Posterior vena cava (tissue), 2 donors: ENCODE data around the gene PPP3CB. TPM values are rescaled to one million over a fixed set of nuclear protein-coding genes. Genes with fewer than 3 reads are reported as not detected.

Experiments
- DNase-seq: peaks from one replicate; pipeline ENCODE4 v3.0.0-alpha.2; 2020; ENCODE audit warnings: low spot score
- intact Hi-C, 2 donors: fragments of 100-400 bp; cut with DNase I; formaldehyde crosslinking; loops; one replicate each; pipeline versions ENCODE4 v1.14.1 to v1.14.2; 2022 to 2023
- long read RNA-seq, 2 donors: library from polyadenylated mRNA; unstranded; transcript quantifications; one replicate each; pipeline ENCODE4 v2.0.0, GENCODE V29; 2020 to 2021
- total RNA-seq, 2 donors: library from RNA; stranded (reverse); fragmentation: NEBNext Ultra II Directional; extraction: Animal tissue kit (Norgen Biotek cat#: 25700); gene quantifications; one replicate each; pipeline ENCODE4 v1.2.1, GENCODE V29; 2021
- donor health status: DM: yes; HTN: yes; CAD: no.
- donor health status: DM: yes; HTN: yes; CAD: no.

PPP3CB gene
- total RNA-seq, result 10 to 100 TPM; 70.4 to 76.3 TPM
- long read RNA-seq, donor 1, partial matches to known transcripts, result 6 of 18 reads
- long read RNA-seq, donor 1, other reads (novel, unspliced or antisense), result 9 of 18 reads
- long read RNA-seq, donor 2, partial matches to known transcripts, result 13 of 30 reads
- long read RNA-seq, donor 2, other reads (novel, unspliced or antisense), result 17 of 30 reads

DNA sequence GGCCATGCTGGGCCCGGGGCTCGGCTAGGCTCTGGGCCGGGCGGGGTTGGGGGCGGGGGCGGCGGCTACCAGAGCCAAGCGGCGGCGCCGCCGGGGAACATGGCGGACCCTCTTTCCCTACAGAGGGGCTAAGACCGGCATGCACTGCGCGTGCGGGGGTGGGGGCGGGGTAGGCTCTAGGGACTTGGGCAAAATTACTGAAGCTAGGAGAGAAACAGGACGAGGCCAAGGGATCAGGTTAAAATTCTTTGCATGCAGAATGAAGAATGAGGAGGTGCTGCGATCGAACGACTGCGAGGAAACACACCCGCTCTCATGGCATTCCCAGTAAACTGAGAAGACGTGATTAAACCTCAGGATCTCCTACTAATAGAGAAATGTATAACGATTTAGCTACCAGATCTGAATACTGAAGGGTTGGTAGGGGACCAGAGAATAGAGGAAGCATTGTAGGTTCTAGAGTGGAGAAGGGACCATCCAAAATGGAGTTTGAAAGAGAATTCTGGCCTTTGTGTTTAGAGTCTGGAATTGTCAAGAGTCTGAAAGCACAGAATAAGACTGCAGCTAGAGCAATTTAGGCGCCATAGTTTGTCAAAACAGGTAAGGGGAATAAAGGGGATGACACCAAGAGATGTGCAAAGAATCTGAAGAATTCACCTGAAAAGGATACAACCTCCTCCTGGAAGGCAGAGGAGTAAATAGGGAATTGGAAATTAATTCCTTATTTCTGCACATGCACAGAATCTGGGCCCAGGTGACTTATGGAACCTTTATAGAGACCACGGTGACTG, at the start of gene PPP3CB:
TSS of gene PPP3CB (minus strand) at position 141 of the 791 bp plus-strand sequence. CDS start at position 6, 135 bp downstream.
- intact Hi-C loops, result no loop called here
- peak; percentile 97 for DNase-seq

DNA sequence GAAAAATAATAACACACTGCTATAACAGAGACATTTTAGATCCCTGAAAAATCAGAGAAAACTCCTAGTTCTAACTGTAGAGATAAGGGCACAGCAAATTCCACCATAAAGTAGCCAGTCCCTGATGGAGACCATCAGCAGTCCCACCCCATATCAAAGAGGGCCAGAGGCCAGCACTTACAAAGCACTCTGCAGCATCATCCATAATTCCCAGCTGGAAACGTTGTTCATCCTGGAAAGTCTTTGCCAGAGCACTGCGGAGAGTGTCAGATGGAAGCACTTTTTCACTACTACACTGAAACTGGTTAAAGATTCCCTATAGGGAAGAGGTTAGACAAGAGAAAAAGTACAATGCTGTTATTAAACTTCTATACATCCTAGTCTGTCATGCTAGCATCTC, 49.5 kb upstream of the PPP3CB start:
- intact Hi-C loops, result no loop called here
- no peak for DNase-seq

DNA sequence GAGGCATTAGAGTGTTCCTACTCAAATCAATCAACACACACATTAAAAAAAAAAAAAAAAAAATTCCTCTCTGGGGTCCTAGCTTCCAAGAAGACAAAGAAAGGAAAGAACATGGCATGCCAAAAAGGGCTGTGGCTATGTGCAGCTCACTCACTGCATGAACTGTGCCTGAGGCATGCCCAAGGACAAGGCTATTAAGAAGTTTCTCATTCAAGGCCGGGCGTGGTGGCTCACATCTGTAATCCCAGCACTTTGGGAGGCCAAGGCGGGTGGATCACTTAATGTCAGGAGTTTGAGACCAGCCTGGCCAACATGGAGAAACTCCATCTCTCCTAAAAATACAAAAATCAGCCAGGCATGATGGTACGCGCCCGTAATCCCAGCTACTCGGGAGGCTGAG, 41.9 kb upstream of the PPP3CB start:
- no peak for DNase-seq
- intact Hi-C loops, result no loop called here

DNA sequence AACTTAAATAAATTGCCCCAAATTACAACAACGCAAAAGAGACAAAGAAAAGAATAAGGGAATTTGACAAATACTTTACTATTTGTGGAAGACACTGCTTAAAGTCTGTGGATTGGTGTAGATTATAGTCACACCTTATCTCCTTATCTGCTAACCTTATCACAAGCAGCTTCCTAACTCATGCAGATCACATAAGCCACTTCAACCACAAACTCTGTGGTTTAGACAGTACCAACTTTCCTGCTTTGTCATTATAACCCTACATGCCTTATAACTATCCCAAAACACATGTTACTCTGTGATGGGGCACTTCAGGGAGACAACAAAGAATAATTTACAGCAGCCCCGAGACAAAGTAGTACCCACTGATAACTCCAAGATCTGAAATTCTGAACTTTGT, 41.5 kb upstream of the PPP3CB start:
- DNase-seq, result no peak
- intact Hi-C loops, result no loop called here

DNA sequence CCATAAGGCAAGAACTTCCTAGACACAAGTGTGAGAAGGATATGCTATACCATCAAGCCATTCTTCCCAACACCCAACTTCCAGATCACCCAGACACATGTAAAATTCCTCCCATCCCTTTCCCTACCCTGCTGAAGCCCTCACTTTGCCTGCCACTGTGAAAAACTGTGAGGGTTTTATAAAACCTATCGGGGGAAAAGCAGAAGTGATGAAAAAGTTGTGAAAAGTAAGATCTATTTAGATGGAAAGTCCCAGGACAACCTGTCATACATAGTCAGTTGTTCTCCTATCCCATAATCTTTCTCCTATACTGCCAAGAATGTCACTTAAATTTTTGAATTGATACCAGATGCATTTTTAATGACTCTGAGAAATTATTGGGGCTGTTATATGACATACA, 39.0 kb upstream of the PPP3CB start:
- DNase-seq, result no peak
- intact Hi-C loops, result no loop called here

DNA sequence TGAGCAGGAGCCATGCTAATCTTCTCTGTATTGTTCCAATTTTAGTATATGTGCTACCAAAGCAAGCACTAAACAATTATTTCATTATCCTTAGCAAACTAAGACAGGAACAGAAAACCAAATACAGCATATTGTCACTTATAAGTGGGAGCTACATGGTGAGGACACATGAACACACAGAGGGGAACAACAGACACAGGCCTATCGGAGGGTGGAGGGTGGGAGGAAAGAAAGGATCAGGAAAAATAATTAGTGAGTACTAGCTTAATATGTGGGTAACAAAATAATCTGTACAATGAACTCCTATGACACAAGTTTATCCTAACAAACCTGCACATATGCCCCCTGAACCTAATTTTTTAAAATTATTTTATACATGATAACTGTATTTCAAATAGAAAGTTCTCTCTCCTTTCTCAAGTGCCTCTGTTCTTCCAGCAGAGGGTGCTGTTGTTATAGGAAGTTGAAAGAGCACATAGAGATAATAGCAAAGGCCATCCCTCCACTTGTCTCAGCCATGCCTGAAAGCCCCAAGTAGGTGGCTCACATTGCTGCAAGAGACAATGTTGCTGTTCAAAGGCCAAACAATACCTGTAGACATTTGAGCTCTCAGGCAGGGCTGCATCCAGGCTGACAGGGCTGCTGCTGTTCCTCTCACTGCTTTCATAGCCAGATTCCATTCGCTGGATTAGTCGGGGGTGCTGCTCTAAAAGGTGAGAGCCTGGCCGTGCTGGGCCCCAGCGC, 33.4 kb upstream of the PPP3CB start:
- DNase-seq, result no peak
- intact Hi-C loops, result loop anchor here (2.0 to 5.0 kb wide), 2 partner anchors 113 to 114 kb away; partner anchors contain the start of gene MYOZ1 (in 1 of the 2)

DNA sequence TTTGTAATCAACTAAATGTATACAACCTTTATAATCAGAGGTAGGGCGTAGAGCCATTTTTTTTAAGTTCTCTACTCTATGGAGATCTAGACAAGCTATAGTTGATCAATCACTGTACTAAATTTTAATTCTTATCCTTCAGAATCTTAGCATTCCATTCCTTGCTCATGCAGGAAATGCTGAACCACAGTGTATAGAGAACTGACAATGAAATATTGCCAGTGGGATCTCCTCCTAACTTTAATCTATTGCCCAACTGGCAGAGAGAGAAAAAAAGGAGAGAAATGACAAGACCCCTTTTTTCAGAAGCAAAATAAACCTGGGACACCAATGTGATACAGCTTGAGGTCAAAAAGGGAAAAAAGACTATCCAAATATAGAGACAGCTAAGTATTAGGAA, 26.4 kb upstream of the PPP3CB start:
- no peak for DNase-seq
- intact Hi-C loops, result no loop called here

DNA sequence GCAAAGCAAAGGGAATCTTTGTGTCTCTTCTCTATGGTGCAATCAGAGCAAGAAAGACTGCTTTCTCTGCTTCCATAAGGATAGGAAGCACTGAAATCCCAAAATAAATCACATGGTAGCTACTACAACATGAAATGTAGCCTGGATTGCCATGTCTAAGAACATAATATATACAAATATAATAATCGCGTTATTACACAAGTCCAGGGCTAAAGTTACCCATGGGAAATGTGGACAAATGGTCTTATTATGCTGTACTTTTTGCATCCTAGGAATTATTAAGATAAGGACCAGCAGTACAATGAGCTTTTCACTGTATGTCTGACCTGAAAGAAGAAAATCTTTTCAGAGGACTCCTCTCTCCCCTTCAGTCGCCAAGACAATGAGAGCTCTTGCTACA, 23.5 kb upstream of the PPP3CB start:
- DNase-seq, result no peak
- intact Hi-C loops, result no loop called here

DNA sequence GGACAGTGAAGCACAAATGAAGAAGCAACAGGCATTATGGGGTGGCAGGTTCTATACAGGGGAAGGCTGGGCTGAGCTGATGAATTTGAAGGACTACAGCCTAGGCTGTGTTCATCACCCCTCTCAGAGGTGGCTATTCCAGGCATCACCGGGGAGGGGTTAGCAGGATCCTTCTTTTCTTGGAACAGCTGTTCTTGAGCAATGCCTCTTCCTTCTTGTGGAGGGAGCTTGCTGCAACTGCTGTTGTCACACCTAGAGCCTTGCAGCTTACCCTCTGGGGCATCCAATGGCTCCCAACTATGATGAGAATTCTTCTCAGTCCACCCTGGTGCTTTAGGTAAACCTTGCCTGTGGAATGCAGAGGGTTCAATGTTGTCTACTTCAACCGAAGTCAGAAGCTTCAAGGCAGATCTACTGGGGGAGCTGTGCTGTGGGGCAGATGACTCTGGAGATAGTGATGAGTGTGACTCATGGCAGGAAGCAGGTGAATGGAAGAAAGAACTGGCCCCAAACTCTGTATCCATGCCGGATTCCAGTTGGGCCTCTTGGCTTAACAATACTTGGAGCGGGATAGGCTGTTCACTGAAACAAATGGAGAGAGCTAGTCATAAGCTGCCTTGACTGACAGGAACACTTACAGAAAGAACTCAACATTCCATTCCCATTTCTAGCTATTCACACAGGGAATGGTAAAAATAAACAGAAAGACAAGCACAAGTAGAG, 21.5 kb upstream of the PPP3CB start:
- no peak for DNase-seq
- intact Hi-C loops, result no loop called here

DNA sequence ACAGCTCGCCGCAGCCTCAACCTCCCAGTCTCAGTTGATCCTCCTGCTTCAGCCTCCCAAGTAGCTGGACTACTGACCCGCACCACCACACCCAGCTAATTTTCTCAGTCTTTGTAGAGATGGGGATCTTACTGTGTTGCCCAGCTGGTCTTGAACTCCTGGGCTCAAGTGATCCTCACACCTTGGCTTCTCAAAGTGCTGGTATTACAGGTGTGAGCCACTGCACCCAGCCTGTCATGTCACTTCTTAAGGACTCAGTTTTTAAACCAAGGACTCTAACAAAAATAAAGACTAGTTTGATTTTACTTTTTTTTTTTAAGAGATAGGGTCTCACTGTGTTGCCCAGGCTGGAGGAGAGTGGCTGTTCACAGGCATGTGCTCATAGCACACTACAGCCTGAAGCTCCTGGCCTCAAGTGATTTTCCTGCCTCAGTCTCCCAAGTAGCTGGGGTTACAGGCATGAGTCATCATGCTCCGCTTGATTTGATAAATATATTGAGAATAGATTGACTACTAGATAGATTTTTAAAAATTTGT, 16.5 kb upstream of the PPP3CB start:
- intact Hi-C loops, result no loop called here
- no peak for DNase-seq

DNA sequence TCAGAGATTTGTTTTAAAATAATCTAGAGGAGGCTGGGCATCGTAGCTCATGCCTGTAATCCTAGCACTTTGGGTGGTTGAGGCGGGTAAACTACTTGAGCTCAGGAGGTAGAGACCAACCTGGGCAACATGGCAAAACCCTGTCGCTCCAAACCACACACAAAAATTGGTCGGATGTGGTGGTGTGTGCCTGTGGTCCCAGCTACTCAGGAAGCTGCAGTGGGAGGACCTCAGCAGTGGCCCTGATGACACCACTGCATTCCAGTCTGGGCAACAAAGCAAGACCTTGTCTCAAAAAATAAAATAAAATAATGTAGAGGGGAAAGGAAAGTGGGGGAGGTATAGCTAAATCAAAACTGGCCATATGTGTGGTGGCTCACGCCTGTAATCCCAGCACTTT, 13.9 kb upstream of the PPP3CB start:
- intact Hi-C loops, result no loop called here
- no peak for DNase-seq

DNA sequence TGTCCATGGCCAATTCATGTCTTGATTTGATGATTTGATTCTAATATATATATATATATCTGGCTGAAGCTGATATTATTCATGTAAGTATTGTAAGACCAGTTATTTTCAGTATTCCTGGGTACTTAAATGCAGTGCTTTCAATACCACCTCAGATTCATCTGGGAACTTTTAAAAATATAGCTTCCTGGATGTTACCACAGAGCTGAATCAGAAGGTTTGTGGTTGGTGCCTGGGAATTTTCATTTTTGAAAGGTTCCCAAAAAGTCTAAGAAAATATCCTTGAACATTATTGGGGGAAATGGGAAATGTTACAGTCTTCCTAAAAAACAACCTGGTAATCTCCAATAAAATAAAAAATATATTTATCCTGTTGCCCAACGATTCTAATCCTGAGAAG, 10.7 kb upstream of the PPP3CB start:
- intact Hi-C loops, result no loop called here

DNA sequence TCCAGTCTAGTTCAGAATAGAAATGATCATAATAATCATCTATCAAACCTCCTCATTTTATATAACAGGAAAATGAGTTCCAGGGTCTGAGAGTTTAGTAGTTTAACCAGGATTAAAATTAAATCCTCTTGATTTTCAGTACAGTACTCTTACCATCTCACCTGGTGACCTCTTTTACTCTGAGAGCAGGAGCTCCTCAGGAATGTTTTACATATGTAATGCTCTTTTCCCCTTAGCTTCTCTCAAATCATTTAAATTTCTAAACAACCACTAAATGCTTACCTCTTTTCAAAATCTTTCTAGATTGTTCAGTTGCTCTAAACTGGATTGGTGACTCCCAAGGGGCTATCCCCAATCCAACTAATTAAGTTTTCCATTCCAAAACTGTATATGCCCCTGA, 10.2 kb upstream of the PPP3CB start:
- no peak for DNase-seq
- intact Hi-C loops, result no loop called here

More for the DNA sequence above, 10.7 kb upstream of the PPP3CB start:
- no peak for DNase-seq

DNA sequence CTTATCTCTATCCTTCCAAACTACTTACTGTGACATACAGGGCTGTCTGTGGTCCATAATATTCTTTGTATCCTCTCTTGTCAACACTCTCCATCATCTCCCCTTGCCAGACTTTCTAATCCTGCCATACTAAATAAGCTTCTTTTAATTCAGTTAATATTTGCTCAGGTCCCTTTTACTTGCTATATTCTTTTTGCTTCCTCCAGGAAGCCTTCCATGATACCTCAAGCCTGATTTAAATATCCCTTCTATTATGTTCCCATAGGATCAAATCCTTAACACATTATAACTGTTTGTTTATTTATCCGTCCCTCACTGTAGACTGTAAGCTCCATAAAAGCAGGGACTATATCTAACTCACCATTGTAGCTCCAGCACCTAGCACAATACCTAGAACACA, 7.2 kb upstream of the PPP3CB start:
- intact Hi-C loops, result no loop called here
- no peak for DNase-seq

DNA sequence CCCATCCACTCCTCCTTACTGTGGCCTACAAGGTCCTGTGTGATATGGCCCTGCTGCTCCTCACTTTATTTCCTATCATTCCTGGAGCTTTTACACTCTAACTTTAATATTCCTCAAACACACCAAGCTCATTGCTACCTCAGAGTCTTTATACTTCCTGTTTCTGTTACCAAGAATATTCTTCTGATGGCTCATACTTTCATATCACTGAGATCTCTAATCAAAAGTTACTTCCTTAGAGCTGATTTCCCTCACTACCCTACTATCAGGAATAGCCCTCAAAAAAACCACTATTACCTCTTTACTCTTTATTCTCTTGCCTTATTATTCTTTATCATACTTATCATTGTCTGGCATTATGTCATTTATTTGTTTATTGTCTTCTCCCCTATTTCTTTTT, 5.8 kb upstream of the PPP3CB start:
- no peak for DNase-seq
- intact Hi-C loops, result no loop called here

DNA sequence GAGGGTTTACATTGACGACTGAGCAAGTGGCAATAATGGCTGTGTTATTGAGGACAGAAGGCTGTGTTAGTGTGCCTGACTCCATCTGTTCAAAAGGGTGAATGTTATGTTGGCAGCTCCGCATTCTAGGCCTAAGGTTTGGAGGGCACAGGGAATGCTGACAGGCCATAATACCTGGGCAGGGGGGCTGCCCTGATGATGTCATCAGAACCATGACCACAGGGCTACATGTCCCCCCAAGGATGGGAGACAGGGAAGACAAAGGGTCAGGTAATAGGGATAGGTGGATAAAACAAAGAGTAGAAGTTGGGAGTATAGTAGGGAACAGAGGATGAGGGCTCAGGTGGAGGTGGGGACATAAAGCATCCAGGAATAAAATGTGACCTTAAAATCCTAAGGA, 1.8 kb upstream of the PPP3CB start:
- DNase-seq, result no peak
- intact Hi-C loops, result no loop called here

DNA sequence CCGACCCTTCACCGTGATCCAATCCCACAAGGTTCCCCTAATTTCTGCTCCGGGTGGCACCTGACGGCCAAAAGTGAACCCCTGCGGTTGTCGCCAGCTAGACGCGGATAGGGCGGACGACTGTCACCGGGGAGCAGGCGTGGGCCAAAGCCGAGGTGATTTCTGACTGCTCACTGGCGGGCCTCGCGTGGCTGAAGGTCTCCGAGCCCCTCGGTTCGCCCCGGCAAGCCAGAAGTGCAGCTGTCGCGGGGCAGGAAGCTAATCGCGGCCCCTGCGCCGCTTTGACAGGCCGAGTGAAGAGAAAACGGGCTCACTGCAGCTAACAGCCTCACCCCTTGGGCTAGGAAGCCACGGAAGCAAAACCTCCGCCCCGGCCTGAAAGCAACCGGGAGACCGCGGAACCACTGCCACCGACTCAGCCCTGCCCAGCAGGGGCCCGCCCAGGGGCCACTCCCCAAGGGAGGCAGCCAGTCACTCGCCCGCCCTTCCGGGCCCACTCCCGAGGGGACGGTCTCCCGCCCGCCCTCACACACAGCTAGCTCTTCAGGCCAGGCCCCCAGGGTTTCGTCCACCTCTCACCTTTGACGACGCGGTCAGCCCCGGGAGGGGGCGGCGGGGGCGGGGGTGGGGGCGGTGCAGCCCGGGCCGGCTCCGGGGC, 469 bp downstream of the PPP3CB start:
- intact Hi-C loops, result no loop called here
- peak; percentile 97 for DNase-seq

DNA sequence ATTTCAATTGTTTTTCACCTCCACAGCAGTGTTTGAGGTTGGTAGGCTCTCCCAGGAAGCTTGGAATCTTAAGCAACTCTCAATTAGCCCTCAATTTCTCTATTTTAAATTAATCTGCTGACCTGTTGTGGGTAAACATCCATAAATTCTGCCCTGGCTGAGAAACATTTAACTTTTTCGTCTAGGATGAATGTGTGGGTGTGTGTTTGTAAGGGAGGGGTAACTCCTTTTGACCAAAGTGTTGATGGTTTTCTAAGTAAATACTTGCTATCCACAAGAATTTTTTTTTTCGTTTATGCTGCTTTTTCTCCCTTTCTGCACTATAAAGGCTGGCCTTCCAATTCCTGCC, 973 bp downstream of the PPP3CB start:
- intact Hi-C loops, result no loop called here
- no peak for DNase-seq

DNA sequence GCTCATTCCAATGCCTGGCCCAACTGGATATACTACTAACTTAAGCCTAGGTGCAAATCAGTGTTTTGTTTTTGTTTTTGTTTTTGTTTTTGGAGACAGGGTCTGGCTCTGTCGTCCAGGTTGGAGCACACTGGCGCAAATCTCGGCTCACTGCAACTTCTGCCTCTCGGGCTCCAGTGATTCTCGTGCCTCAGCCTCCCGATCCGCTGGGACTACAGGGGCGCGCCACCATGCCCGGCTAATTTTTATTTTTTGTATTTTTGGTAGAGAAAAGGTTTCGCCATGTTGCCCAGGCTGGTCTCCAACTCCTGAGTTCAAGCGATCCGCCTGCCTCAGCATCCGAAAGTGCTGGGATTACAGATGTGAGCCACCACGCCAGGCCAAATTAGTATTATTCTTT, 1.6 kb downstream of the PPP3CB start:
- intact Hi-C loops, result no loop called here
- peak; percentile 29 for DNase-seq
